Measurements from ENCODE around the gene DCP2.

GRCh38 chr5:112933105-112933504 is 43.5 kb upstream of the DCP2 start:
- no peak for TF ChIP-seq CTCF (IDR thresholded peaks at IDR 0.05; ENCODE audit: low read depth, low read length, poor library complexity, severe bottlenecking)
- no peak for TF ChIP-seq EZH2phosphoT487 (IDR thresholded peaks at IDR 0.05; ENCODE audit: borderline replicate concordance, low read length)
